SK-MEL-5 (cell line): ENCODE measurements around the gene TYMS. TPM values are rescaled to one million over a fixed set of nuclear protein-coding genes. Genes with fewer than 3 reads are reported as not detected.

Experiments used
- total RNA-seq: library from RNA; depleted of rRNA; stranded (reverse); fragments of >200 nt; shearing (Covaris generic); gene quantifications from 2 replicates; pipeline ENCODE4 v1.2.3, GENCODE V29; 2014; rRNA removed

TYMS gene
- total RNA-seq, 1 experiment from 2014 or later = 30.4 TPM

Other genes starting within 250 kb of the TYMS start
- 1.9 TPM in 2 replicates for gene COLEC12, start 157.0 kb upstream of the TYMS start, total RNA-seq
- gene CETN1, start 77.3 kb upstream of the TYMS start, total RNA-seq = not detected in 2 replicates
- 0.32 and 0.48 TPM in 2 replicates for gene CLUL1, start 60.7 kb upstream of the TYMS start, total RNA-seq
- gene ENOSF1, start 55.0 kb downstream of the TYMS start, total RNA-seq = 113 and 121 TPM in 2 replicates
- 50.9 and 54.1 TPM in 2 replicates for gene YES1, start 154.6 kb downstream of the TYMS start, total RNA-seq
- not detected in 2 replicates for gene ADCYAP1, start 247.2 kb downstream of the TYMS start, total RNA-seq